ENCODE measurements around the gene MBNL1.

MBNL1 gene

GRCh38 chr3:152383136-152383606 is 114.4 kb downstream of the MBNL1 start:
- no peak overlapping the region for H3K4me3 ChIP-seq (ENCODE audit: low read depth, low read length)
- no peak for TF ChIP-seq CTCF (IDR thresholded peaks at IDR 0.05; ENCODE audit: low read depth, low read length, missing control alignments)
- no peak for DNase-seq (ENCODE audit: low read depth)
- in situ Hi-C loops (cut with HindIII; ENCODE audit: low sequenced_read_pairs), result no loop called here

- no peak for DNase-seq (ENCODE audit: low read depth)
- in situ Hi-C loops (cut with HindIII; ENCODE audit: low sequenced_read_pairs), result no loop called here
- TF ChIP-seq CTCF (IDR thresholded peaks at IDR 0.05; ENCODE audit: low read depth, low read length, missing control alignments), result no peak
- no peak overlapping the region for H3K4me3 ChIP-seq (ENCODE audit: low read depth, low read length)
Observed at GRCh38 chr3:152384412-152384811, 115.7 kb downstream of the MBNL1 start.

GRCh38 chr3:152385761-152386160 is 117.0 kb downstream of the MBNL1 start:
- in situ Hi-C loops (cut with HindIII; ENCODE audit: low sequenced_read_pairs), result no loop called here
- no peak for TF ChIP-seq CTCF (IDR thresholded peaks at IDR 0.05; ENCODE audit: low read depth, low read length, missing control alignments)
- no peak overlapping the region for H3K4me3 ChIP-seq (ENCODE audit: low read depth, low read length)
- no peak for DNase-seq (ENCODE audit: low read depth)

GRCh38 chr3:152386208-152386607 is 117.5 kb downstream of the MBNL1 start:
- TF ChIP-seq CTCF (IDR thresholded peaks at IDR 0.05; ENCODE audit: low read depth, low read length, missing control alignments), result no peak
- in situ Hi-C loops (cut with HindIII; ENCODE audit: low sequenced_read_pairs), result no loop called here
- DNase-seq (ENCODE audit: low read depth), result no peak
- no peak overlapping the region for H3K4me3 ChIP-seq (ENCODE audit: low read depth, low read length)

GRCh38 chr3:152388631-152389030 is 119.9 kb downstream of the MBNL1 start:
- no peak for TF ChIP-seq CTCF (IDR thresholded peaks at IDR 0.05; ENCODE audit: low read depth, low read length, missing control alignments)
- DNase-seq (ENCODE audit: low read depth), result no peak
- H3K4me3 ChIP-seq (ENCODE audit: low read depth, low read length), result no peak overlapping the region
- in situ Hi-C loops (cut with HindIII; ENCODE audit: low sequenced_read_pairs), result no loop called here

GRCh38 chr3:152389316-152389934 is 120.7 kb downstream of the MBNL1 start:
- in situ Hi-C loops (cut with HindIII; ENCODE audit: low sequenced_read_pairs), result no loop called here
- TF ChIP-seq CTCF (IDR thresholded peaks at IDR 0.05; ENCODE audit: low read depth, low read length, missing control alignments), result no peak
- no peak overlapping the region for H3K4me3 ChIP-seq (ENCODE audit: low read depth, low read length)
- no peak for DNase-seq (ENCODE audit: low read depth)
